Activated CD4-positive, CD25-positive, alpha-beta regulatory T cell treated with anti-CD3 and anti-CD28 coated beads, Interleukin-2, amount 50 U/mL, for 16 hours (primary cell): Measurements from ENCODE around the gene HNRNPK.
"Not testable (repeated sequence)": the region's sequence is repeated elsewhere in the genome, so short reads cannot be mapped to it uniquely, and the experiment has no call there.

ENCODE experiments used
- DNase-seq: peaks from one replicate; pipeline ENCODE4 v3.0.0-alpha.2; 2020; ENCODE audit warnings: low read depth, low spot score

The HNRNPK gene

GRCh38 chr9:83977196-83977595, 2.8 kb downstream of the HNRNPK start:
- no peak for DNase-seq

GRCh38 chr9:83976372-83976771, 3.6 kb downstream of the HNRNPK start:
- DNase-seq = no peak

- DNase-seq = no peak
These were observed 4.7 kb downstream of the HNRNPK start for GRCh38 chr9:83975300-83975699.

DNA sequence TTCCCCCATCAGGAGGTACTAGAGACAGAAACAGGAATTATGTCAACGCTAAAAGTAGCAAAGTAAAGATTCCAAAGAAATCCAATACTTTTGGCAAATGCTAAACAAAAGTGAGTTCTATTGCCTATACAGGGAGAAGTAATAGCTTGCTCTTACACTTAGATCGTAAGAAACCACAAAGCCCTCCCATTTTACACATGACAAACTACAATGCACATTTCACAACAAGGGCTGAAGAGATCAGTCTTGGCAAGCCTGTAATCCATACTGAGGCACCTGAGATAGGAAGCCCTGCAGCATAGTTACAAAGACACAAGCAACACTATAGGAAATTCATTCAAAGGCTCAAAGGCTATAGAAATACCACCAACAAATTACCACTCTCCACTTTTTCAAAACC, 7.7 kb downstream of the HNRNPK start:
- no peak for DNase-seq

- DNase-seq = no peak
These were observed 8.5 kb downstream of the HNRNPK start for GRCh38 chr9:83971485-83971884.

DNA sequence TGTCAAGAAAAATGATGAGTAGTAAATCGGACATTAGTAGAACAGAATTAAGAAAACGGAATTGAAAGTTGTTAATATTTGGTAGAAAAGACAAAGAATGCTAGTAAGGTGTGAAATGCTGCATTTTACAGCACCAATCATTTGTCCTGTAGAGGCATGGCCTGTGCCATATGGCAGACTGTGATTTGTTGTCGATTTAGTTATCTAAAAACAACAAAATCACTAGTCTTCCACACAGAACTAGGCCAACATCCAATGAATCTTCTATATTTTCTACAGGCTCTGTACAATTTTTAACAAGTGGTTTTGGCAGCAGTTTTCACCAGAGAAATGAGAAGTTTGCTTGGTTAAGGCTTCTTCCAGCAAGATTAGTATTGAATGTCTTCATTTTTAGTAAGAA, 10.4 kb downstream of the HNRNPK start:
- no peak for DNase-seq

- DNase-seq = no peak
These were observed 12.9 kb downstream of the HNRNPK start for GRCh38 chr9:83967073-83967472.

DNA sequence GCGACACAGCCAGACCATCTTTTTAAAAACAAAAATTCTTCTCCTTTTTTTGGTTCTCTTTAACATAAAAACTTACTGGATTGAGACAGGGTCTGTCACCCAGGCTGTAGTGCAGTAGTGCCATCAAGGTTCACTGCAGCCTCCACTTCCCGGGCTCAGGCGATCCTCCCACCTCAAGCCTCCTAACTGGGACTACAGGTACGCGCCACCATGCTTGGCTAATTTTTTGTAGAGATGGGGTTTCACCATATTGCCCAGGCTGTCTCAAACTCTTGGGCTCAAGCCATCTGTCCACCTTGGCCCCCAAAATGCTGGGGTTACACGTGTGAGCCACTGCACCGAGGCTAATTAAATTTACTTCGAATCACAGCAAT, 13.8 kb downstream of the HNRNPK start:
- DNase-seq = no peak

DNA sequence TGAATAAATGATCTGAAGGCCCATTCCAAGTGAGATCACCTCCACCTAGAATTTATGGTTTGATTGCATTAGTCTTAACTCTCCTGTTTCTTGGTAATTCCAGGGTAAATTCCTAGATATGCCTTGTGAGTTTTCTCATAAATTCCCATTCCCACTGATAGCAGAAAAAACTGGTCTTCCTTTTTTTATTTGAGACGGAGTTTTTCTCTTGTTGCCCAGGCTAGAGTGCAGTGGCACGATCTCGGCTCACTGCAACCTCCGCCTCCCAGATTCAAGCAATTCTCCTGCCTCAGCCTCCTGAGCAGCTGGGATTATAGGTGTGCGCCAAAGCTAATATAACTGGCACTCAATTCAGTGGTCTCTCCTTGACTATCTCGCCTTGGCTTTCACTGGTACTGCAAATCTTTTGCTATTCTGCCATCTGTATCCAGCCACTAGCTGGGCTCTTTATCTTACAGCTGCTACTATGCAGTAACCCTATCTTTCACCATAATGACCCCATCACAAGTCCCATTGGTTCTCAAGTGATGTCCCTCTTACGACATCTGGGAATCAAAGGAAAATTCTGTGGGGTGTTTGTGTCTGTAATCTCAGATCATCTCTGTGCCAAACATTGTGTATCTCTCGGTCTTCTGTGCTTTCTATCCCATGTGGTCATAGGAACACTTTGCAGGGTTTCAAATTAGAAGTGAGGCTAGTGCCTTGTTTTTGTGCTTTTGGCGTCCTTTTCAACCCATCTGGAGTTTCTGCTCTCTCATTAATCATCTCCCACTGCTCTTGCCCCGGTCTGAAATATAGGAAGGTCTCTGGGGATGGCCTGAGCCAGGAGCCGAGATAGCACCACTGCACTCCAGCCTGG, 14.4 kb downstream of the HNRNPK start:
- DNase-seq = no peak

- DNase-seq = no peak
These were observed 15.1 kb downstream of the HNRNPK start for GRCh38 chr9:83964973-83965349.

- DNase-seq = no peak
These were observed 17.9 kb downstream of the HNRNPK start for GRCh38 chr9:83962165-83962564.

- DNase-seq = no peak
These were observed 19.0 kb downstream of the HNRNPK start for GRCh38 chr9:83960991-83961390.

DNA sequence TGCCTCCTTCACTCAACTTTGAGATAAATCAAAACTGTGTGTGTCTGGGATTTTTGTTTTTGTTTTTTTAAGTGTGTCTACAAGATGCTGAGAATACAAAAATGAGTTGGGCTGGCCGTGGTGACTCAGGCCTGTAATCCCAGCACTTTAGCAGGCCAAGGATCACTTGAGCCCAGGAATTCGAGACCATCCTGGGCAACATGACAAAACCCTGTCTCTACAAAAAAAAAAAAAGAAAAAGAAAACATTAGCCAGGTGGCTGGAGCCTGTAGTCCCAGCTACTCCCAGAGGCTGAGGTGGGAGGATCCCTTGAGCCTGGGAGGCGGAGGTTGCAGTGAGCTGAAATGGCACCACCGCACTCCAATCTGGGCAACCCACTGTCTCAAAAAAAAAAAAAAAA, 21.0 kb downstream of the HNRNPK start:
- DNase-seq = no peak

DNA sequence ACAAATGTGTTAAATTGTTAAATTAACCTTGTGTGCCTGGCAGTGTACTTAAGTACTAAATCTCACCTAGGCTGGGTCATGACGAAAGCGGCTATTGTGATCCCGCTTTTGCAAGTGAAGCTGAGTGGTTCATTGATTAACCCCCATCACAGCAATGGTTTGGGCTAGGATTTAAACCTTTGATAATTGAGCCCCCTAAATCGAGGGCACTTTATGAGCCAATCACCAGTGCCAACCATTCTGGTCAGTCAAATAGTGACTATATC, 22.8 kb downstream of the HNRNPK start:
- no peak for DNase-seq

- DNase-seq = peak; percentile 38
These were observed 23.4 kb downstream of the HNRNPK start for GRCh38 chr9:83956436-83957247.

GRCh38 chr9:83956086-83956435, 24.0 kb downstream of the HNRNPK start:
- no peak for DNase-seq

GRCh38 chr9:83948096-83948495, 31.9 kb downstream of the HNRNPK start:
- not testable (repeated sequence) for DNase-seq

DNA sequence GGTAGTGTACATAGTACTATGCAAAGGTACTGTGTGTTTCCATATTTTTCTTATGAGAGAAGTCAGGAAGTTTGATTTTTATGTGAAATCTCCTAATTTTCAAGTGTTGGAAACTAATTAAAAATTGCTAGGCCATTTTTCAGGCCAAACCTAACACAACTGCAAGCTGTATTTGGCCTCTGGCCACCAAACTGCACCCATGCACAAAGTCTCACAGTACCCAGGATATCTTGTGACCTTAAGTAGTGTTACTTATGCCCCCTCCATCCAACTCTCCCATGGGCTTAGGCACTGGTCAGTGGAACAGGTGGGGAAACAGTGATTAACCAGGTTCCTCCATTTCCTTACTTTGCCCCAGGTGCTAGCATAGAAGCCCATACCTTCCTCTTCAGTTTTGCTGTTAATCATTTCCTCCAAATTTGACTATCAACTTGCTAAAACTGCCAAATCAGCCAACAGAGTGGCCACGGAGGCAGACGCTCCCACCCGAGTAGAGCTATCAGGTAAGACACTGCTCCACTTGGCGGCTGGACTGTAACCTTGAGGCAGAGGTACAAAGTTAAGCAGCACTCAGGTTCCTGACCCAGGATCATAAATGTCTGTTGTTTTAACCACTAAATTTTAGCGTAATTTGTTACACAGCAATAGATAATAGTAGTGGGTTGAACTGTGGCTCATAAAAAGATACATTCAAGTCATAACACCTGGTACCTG, 39.3 kb downstream of the HNRNPK start:
- DNase-seq = no peak

DNA sequence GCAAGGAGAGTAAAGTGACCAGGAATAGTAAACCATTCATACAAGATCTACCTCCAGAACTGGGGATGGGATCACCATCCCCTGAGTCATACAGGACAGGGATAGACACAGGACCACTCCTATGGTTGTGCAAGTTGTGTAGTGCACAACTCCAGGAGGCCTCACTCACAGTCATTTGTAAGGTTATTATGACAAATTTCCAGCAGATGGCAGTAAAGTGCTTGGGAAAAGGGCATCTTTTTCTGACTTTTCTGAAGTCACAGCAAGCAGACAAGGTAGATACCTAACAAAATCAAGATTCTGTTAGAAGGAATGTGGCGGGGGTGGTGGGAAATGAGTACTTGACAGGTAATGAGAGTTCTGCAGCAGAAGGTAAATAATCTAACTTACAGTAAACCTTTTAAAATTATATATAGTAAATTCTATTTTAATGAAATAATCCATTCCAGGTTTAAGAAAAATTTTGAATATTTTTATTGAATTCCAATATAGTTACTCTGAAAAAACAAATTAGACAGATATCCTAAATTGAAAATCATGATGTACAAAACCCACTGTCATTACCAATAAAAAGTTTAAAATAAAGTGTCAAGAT, 42.1 kb downstream of the HNRNPK start:
- DNase-seq = peak; percentile 23

GRCh38 chr9:83936523-83936922, 43.5 kb downstream of the HNRNPK start:
- DNase-seq = no peak

DNA sequence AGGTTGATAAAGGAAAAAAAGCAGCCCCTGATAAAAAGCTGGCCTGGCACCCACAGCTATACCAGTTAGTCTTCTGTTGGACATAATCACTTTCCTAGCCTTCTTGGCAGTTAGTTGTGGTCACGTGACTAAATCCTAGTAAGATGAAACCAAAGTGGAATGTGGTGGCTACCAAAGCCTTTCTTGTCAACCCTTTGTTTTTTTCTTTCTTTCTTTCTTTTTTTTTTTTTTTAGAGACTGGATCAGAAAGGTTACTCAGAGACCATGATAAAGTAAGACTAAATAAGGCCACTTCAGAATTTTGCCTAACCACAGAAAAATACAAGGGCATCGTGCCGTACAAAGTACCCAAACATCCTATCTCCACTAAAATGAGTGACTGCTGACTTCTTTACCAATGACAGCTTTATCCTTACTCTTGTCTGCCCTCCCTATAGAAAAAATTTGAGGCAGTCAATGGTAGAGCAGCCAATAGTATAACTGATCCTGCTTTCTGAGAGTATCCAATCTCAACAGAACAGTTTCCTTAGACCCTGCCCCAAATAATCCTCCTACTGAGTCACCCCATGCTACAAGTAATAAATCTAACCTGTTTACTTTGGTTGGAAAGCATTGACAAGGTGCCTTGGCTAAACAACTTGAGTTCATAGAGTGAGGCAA, 44.6 kb downstream of the HNRNPK start:
- no peak for DNase-seq
